T-helper 2 cell (primary cell): Measurements from ENCODE around the gene APP.

Experiments
- DNase-seq, 5 experiments: peaks; one replicate each; pipeline versions ENCODE4 v3.0.0 to v3.0.0-alpha.2; 2012 to 2022

Gene APP

DNA sequence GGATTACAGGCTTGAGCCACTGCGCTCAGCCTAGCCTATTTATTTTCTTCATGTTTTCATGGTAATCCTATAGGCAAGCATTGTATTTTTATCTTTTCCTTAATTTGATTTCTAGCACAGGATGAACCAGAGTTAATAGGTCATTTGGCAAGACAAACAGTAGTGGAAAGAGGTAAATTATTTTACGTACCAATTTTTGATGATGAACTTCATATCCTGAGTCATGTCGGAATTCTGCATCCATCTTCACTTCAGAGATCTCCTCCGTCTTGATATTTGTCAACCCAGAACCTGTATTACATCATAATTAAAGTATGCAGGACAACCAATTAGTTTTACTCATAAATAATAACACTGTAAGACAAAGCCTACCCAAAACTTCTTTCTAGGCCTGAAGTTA lies 273.2 kb downstream of the APP start:
- no peak for DNase-seq

- no peak for DNase-seq
These were observed 274.0 kb downstream of the APP start for GRCh38 chr21:25896501-25897056.

DNA sequence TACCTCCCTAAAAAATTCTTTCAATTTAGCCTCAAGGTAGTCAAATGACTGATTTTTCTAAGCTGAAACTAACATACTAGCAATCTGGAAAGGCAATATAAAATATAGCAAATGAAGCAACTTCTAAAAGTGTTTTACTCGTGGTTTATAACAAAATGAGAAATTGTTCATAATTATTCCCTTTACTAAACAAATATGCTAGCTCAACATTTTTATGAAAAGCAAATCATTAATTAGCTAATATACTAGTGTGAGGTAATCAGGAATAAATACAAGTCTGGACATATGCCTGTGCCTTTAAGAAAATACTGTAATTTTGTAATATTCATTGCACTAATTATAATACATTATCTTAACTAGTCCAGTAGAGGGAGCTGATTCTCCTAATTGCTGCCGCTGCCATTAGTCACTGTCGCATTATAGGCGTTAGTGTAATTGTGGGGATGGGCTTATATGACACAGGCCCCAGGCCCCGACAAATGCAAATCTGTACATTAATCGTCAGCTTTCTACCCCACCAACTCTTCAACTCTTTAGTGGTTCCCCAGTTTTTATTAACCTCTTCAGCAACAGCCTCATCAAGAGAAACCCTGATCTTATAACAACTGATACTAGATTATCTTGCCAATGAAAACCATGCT lies 274.9 kb downstream of the APP start:
- peak in 1 of 5 experiments; percentile 55 for DNase-seq

- no peak for DNase-seq
These were observed 277.4 kb downstream of the APP start for GRCh38 chr21:25893191-25893590.

DNA sequence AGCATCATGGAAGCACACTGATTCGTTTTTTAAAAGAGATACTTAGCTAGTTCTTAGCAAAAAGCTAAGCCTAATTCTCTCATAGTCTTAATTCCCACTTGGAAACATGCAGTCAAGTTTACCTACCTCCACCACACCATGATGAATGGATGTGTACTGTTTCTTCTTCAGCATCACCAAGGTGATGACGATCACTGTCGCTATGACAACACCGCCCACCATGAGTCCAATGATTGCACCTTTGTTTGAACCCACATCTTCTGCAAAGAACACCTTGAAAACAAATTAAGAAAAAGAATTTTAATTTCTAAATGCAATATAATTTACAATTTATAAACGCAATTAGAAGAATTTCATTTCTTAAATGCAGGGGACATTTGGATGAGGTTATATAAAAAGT lies 279.0 kb downstream of the APP start:
- DNase-seq = no peak

GRCh38 chr21:25890001-25890400 lies 280.6 kb downstream of the APP start:
- DNase-seq = no peak

DNA sequence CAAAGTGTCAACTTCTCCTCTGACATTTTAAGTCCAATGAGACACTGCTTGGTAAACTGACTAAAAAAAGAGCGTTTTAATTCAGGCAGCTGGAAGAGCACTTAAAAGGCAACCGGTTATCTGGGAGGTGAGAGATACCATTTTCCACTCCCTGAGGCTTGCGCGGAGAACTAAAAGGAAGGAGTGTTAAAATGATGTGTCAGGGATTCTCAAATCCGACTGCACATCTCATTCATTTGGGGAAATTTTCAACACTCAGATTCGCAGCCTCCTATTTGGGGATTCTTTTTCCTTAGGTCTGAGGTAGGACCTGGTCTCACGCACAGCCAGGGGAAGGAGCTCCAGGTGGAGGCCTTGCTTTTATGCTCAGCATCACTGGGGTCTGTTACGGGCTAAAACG lies 281.9 kb downstream of the APP start:
- DNase-seq = no peak

- DNase-seq = no peak
These were observed 282.8 kb downstream of the APP start for GRCh38 chr21:25887646-25888306.

DNA sequence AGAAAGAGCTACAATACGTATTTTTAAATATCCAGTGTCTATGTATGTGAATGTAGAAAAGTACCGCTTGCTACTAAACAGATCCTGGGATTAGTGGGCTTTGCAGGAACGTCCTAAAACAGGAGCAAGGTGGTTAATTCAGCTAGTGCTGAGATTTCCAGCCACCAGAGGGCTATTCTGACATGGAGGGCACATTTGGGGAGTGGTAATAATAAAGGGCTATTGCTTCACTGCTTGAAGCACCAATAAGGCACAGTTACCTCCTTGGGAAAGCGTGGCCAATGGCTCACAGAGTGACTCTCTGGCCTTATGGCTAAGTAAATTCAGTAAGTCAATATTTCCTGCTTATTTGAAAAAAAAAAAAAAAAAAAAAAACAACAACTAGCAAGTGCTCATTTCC lies 283.4 kb downstream of the APP start:
- DNase-seq = no peak

GRCh38 chr21:25885880-25886279 lies 284.7 kb downstream of the APP start:
- no peak for DNase-seq

GRCh38 chr21:25885405-25885804 lies 285.2 kb downstream of the APP start:
- no peak for DNase-seq

DNA sequence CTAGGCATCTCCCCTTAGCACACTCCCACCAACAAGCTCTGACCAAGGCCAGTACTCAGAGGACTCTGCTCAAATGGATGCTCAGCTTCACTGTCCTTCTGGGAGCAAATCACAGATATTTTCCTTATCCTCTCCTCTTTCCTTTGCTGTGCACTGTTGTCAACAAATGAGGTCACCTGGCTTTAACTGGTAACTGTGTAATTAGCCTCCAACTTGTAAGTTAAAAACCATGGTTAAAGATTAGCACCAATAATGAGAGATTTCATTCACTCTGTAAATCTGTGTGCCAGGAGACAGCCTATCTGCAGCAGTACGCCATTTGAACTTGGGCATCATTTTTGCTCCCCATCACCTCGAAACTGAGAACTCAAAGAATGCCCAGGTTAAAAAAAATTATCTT lies 286.3 kb downstream of the APP start:
- DNase-seq = no peak

GRCh38 chr21:25881524-25882376 lies 288.8 kb downstream of the APP start:
- peak in 4 of 5 experiments; percentile 24 to 62 (median 32) for DNase-seq

DNA sequence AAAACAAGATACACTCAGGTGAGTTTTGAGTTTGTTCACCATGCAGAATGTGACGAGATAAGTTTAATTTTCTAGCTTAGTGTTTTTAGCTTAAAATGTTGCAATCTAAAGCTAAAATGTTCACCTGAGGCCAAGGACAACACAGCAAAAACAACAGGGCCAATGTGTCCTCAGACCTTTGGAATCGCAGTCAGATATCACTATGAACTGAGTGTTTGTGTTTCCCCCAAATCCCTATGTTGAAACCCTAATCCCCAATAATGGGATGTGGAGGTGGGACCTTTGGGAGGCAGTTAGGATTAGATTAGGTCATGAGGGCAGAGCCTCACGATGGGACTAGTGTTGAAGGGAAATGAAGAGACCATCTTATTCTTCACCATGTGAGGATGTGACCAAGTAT lies 291.4 kb downstream of the APP start:
- no peak for DNase-seq

DNA sequence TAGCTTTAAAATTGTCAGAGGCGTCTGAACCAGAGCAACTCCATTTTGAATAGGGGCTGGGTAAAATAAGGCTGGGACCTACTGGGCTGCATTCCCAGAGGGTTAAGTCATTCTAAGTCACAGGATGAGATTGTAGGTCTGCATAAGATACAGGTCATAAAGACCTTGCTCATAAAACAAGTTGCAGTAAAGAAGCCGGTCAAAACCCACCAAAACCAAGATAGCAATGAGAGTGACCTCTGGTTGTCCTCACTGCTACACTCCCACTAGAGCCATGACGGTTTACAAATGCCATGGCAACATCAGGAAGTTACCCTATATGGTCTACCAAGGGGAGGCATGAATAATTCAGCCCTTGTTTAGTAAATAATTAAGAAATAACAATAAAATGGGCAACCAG lies 292.2 kb downstream of the APP start:
- no peak for DNase-seq

DNA sequence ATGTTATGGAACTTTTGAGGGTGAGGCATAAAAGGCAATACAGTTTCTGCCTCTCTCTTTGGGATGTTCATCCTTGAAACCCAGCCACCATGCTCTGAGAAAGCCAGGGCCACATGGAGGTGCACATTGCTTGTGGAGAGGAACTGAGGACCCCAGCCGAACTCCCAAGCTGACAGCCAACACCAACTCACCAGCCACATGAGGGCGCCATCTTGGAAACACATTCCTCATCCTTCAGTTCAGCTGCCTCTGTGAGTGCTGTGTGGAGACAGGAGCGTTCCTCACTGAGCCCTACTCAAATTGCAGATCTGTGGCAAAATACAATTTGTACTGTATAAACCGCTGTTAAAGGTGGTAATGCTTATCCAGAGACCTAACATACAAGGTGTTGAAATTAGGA lies 298.3 kb downstream of the APP start:
- DNase-seq = no peak

- no peak for DNase-seq
These were observed 299.0 kb downstream of the APP start for GRCh38 chr21:25871566-25871965.

DNA sequence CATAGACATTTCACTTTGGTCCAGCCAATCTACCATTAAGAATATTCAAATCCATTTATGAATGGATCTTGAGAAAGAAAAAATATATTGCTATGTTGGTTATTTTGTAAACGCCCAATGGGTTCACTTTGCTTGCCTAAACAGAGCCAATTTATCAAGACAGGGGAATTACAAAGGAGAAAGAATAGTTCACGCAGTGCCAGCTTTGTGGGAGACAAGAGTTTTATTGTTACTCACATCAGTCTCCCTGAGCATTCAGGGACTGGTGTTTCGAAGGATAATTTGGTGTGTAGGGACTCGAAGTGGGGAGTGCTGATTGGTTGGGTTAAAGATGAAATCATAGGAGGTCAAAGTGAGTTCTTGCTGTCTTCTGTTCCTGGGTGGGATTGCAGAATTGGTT lies 300.5 kb downstream of the APP start:
- DNase-seq = no peak

- DNase-seq = no peak
These were observed 303.5 kb downstream of the APP start for GRCh38 chr21:25867061-25867460.

- no peak for DNase-seq
These were observed 306.8 kb downstream of the APP start for GRCh38 chr21:25863747-25864146.

- DNase-seq = no peak
These were observed 307.5 kb downstream of the APP start for GRCh38 chr21:25863031-25863430.

- peak in 1 of 5 experiments; percentile 59 for DNase-seq
These were observed 308.0 kb downstream of the APP start for GRCh38 chr21:25862596-25862995.

- DNase-seq = no peak
These were observed 308.5 kb downstream of the APP start for GRCh38 chr21:25862112-25862511.
